ENCODE measurements around the gene MICU1. TPM values are rescaled to one million over a fixed set of nuclear protein-coding genes. Genes with fewer than 3 reads are reported as not detected.

MICU1 gene
- total RNA-seq, 1 experiment from 2014 or later: 39.4 TPM

GRCh38 chr10:72487116-72487515 is 138.8 kb downstream of the MICU1 start:
- BruUV-seq (replicated peaks): no TSS peak
- no peaks in the 10 kb centered on the region for H3K36me3 ChIP-seq (ENCODE audit: control insufficient read depth in 1 of 2, insufficient read depth in 2 of 2, low read length in 2 of 2)
- no peak overlapping the region for H3K4me3 ChIP-seq (replicated peaks in 1 of 2; ENCODE audit: low read depth in 1 of 2, low read length in 2 of 2)
- no peaks in the 10 kb centered on the region for H3K4me1 ChIP-seq (ENCODE audit: control insufficient read depth in 1 of 2, insufficient read depth in 2 of 2, low read length in 2 of 2)
- no peaks in the 10 kb centered on the region for H3K9me3 ChIP-seq (ENCODE audit: control insufficient read depth in 1 of 2, insufficient read depth in 1 of 2, low read depth in 1 of 2, low read length in 2 of 2)
- intact Hi-C loops (cut with micrococcal nuclease): no loop called here
- H3K79me2 ChIP-seq (ENCODE audit: insufficient read depth, low read length): no peaks in the 10 kb centered on the region
- CTCF ChIA-PET: no interaction called here
- ATAC-seq (no peak), DNase-seq (ENCODE audit: low read depth, low spot score) (no peak)
- no peak overlapping the region for H2AFZ ChIP-seq (ENCODE audit: low read depth, low read length, poor library complexity, severe bottlenecking)
- TF ChIP-seq CEBPB (IDR thresholded peaks at IDR 0.05; ENCODE audit: low read depth) (no peak), YY1 (IDR thresholded peaks at IDR 0.05; ENCODE audit: extremely low read depth, insufficient replicate concordance, low read depth, low read length) (no peak), EGR1 (IDR thresholded peaks at IDR 0.05; ENCODE audit: low read depth) (no peak), ZFX (IDR thresholded peaks at IDR 0.05) (no peak), MAX (IDR thresholded peaks at IDR 0.05) (no peak), CTCF (IDR thresholded peaks at IDR 0.05 in 2 of 3, conservative IDR thresholded peaks at IDR 0.05 in 1 of 3; ENCODE audit: borderline replicate concordance in 1 of 3, insufficient read depth in 1 of 3, low read depth in 2 of 3, low read length in 2 of 3) (no peak)
- no peaks in the 10 kb centered on the region for H3K27me3 ChIP-seq (ENCODE audit: insufficient read depth, low read length)
- RAD21 ChIA-PET (ENCODE audit: low non-redundant PET in 1 of 2, low total read pairs in 2 of 2, uncharacterized antibody in 2 of 2, unreplicated experiment in 2 of 2): no interaction called here
- no peak overlapping the region for H3K27ac ChIP-seq (ENCODE audit: low read depth, low read length)
- POLR2A ChIA-PET: no interaction called here
- H3K9me2 ChIP-seq (ENCODE audit: insufficient read depth): no peaks in the 10 kb centered on the region
- H3K9ac ChIP-seq (ENCODE audit: low read length): no peak overlapping the region
- no peak overlapping the region for H3K4me2 ChIP-seq (ENCODE audit: low read length)
- no peaks in the 10 kb centered on the region for H4K20me1 ChIP-seq (ENCODE audit: insufficient read depth)

- no peak overlapping the region for H3K4me2 ChIP-seq (ENCODE audit: low read length)
- no peaks in the 10 kb centered on the region for H3K36me3 ChIP-seq (ENCODE audit: control insufficient read depth in 1 of 2, insufficient read depth in 2 of 2, low read length in 2 of 2)
- no peak overlapping the region for H3K9ac ChIP-seq (ENCODE audit: low read length)
- no peaks in the 10 kb centered on the region for H3K27me3 ChIP-seq (ENCODE audit: insufficient read depth, low read length)
- no peaks in the 10 kb centered on the region for H4K20me1 ChIP-seq (ENCODE audit: insufficient read depth)
- CTCF ChIA-PET: no interaction called here
- no peaks in the 10 kb centered on the region for H3K9me3 ChIP-seq (ENCODE audit: control insufficient read depth in 1 of 2, insufficient read depth in 1 of 2, low read depth in 1 of 2, low read length in 2 of 2)
- no peak for TF ChIP-seq ZFX (IDR thresholded peaks at IDR 0.05)
- no peak for TF ChIP-seq SRF (IDR thresholded peaks at IDR 0.05; ENCODE audit: low read depth)
- TF ChIP-seq EZH2phosphoT487 (IDR thresholded peaks at IDR 0.05; ENCODE audit: borderline replicate concordance): no peak
- no peak for TF ChIP-seq SIN3A (IDR thresholded peaks at IDR 0.05; ENCODE audit: low read depth)
- no peak for TF ChIP-seq TCF7L2 (IDR thresholded peaks at IDR 0.05; ENCODE audit: borderline replicate concordance, extremely low read depth, insufficient read depth, insufficient read length)
- TF ChIP-seq FOSL1 (IDR thresholded peaks at IDR 0.05; ENCODE audit: low read depth): no peak
- no peak for TF ChIP-seq ATF3 (IDR thresholded peaks at IDR 0.05)
- no peak for TF ChIP-seq SP1 (IDR thresholded peaks at IDR 0.05; ENCODE audit: low read depth)
- no peak for TF ChIP-seq EGR1 (IDR thresholded peaks at IDR 0.05; ENCODE audit: low read depth)
- no peak for TF ChIP-seq YY1 (IDR thresholded peaks at IDR 0.05; ENCODE audit: extremely low read depth, insufficient replicate concordance, low read depth, low read length)
- TF ChIP-seq ZNF274 (IDR thresholded peaks at IDR 0.05; ENCODE audit: low read depth, low read length): no peak
- TF ChIP-seq POLR2A (IDR thresholded peaks at IDR 0.05; ENCODE audit: borderline replicate concordance, extremely low read depth, insufficient read depth, insufficient read length): no peak
- no peak for TF ChIP-seq CTCF (IDR thresholded peaks at IDR 0.05 in 2 of 3, conservative IDR thresholded peaks at IDR 0.05 in 1 of 3; ENCODE audit: borderline replicate concordance in 1 of 3, insufficient read depth in 1 of 3, low read depth in 2 of 3, low read length in 2 of 3)
- intact Hi-C loops (cut with micrococcal nuclease): no loop called here
- H3K79me2 ChIP-seq (ENCODE audit: insufficient read depth, low read length): no peaks in the 10 kb centered on the region
- no peak for ATAC-seq
- H3K4me3 ChIP-seq (replicated peaks in 1 of 2; ENCODE audit: low read depth in 1 of 2, low read length in 2 of 2): no peak overlapping the region
- no peaks in the 10 kb centered on the region for H3K4me1 ChIP-seq (ENCODE audit: control insufficient read depth in 1 of 2, insufficient read depth in 2 of 2, low read length in 2 of 2)
- no TSS peak for BruUV-seq (replicated peaks)
- H3K9me2 ChIP-seq (ENCODE audit: insufficient read depth): no peaks in the 10 kb centered on the region
- no peak for DNase-seq (ENCODE audit: low read depth, low spot score)
- POLR2A ChIA-PET: no interaction called here
- H2AFZ ChIP-seq (ENCODE audit: low read depth, low read length, poor library complexity, severe bottlenecking): no peak overlapping the region
- RAD21 ChIA-PET (ENCODE audit: low non-redundant PET in 1 of 2, low total read pairs in 2 of 2, uncharacterized antibody in 2 of 2, unreplicated experiment in 2 of 2): no interaction called here
- no peak overlapping the region for H3K27ac ChIP-seq (ENCODE audit: low read depth, low read length)
Measured at GRCh38 chr10:72485701-72486100, 140.2 kb downstream of the MICU1 start.

Data from HCT116 (cell line).